Hindlimb muscle (tissue), 1 donor: ENCODE results near the gene PPA1. TPM values are rescaled to one million over a fixed set of nuclear protein-coding genes. Genes with fewer than 3 reads are reported as not detected.
A peak's percentile ranks its signal among the peaks of the same experiment; 100 is the strongest.
"Not testable (repeated sequence)": the region's sequence is repeated elsewhere in the genome, so short reads cannot be mapped to it uniquely, and the experiment has no call there.

ENCODE experiments used
- DNase-seq: peaks from one replicate; pipeline ENCODE4 v3.0.0-alpha.2; 2013
- polyA plus RNA-seq: library from polyadenylated mRNA; unstranded; fragments of 120-200 nt; gene quantifications from one replicate; pipeline ENCODE4 v1.2.1, GENCODE V29; 2013; ENCODE audit not compliant: insufficient read length

The PPA1 gene
- polyA plus RNA-seq, 1 donor, result 75.0 TPM

- no peak for DNase-seq
These were observed 26.5 kb downstream of the PPA1 start for GRCh38 chr10:70206762-70207161.

- DNase-seq, result no peak
These were observed 32.1 kb downstream of the PPA1 start for GRCh38 chr10:70201105-70201504.

DNA sequence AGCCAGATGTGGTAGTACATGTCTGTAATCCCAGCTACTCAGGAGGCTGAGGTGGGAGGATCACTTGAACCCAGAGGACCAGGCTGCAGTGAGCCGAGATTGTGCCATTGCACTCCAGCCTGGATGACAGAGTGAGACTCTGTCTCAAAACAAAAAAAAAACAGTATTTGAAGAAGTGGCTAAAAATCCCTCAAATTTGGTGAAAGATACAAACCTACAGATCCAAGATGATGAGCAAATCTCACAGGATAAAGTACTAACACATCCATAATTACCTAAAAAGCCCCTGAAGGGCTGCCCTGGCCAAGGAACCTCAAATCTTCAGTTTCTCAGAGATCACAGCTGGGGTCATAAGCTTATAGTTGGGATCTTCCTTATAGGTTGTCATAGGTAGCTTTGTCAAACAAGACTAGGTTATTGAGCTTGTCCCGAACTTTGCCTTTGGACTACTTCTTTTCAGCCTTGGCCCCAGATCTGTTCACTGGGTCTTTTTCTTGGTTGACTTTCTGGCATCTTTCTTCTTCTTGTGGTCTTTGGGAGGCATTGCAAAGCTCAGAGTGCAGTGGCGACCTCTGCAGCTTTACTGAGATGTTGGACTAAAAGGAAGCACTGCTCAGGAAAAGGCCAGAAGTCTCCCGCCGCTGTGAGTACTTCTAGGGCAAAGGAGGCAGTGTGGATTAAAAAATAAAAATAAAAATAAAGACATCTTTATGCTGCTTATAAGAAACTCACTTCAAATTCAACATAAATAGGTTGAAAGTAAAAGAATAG lies 34.3 kb downstream of the PPA1 start:
- DNase-seq, result no peak

- DNase-seq, result no peak
These were observed 35.8 kb downstream of the PPA1 start for GRCh38 chr10:70197235-70197945.

- no peak for DNase-seq
These were observed 39.8 kb downstream of the PPA1 start for GRCh38 chr10:70193391-70193844.

- peak; percentile 74 for DNase-seq
These were observed 40.8 kb downstream of the PPA1 start for GRCh38 chr10:70192326-70192968.

GRCh38 chr10:70191972-70192305 lies 41.3 kb downstream of the PPA1 start:
- DNase-seq, result no peak

DNA sequence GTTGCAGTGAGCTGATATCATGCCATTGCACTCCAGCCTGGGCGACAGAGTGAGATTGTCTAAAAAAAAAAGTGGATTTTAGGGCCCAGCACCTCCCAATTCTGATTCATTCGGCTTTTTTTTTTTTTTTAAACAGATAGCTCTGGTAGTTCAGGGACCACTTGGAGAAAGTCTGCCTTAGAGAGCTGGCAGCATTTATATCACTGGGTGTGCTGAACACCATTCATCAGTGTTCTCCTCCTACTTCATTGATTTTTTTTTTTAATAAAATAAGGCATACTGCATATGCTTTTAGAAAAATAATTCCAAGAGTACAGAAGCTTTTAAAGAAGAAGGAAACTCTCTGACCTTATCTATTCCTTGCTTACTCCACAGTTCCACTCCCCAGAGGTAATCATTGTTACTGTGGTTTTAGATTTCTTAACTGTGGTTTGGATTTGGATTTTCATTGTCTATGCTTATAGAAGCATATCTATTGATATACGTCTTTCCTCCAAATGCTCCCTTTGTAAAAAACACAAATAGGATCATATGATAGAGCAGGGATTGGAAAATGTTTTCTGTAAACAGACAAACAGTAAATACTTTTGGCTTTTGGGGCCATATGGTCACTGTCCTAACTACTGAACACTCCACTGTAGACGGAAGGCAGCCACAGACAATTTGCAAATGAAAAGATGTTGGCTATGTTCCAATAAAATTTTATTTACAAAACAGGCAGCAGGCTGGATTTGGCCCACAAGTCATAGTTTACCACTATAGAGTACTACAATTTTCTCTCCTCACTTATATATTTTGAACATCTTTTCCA lies 41.9 kb downstream of the PPA1 start:
- DNase-seq, result no peak

DNA sequence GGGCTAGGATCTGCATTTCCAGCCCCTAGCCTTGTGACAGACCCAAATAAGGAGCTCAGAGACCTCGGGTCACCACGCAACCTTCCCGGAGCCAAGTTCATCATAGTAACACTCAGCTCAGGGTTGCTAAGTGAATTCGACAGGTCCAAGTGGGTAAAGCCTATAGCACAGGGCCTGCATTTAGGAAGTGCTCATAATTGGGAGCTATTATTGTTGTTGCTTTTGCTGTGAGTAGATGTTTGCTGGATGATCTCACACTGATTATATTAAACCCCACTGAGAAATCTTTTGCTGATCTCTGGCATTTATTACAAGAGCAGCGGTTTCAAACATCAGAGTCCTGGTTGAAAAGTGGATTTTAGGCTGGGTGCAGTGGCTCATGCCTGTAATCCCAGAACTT lies 42.6 kb downstream of the PPA1 start:
- DNase-seq, result no peak

- DNase-seq, result no peak
These were observed 43.1 kb downstream of the PPA1 start for GRCh38 chr10:70190102-70190501.

DNA sequence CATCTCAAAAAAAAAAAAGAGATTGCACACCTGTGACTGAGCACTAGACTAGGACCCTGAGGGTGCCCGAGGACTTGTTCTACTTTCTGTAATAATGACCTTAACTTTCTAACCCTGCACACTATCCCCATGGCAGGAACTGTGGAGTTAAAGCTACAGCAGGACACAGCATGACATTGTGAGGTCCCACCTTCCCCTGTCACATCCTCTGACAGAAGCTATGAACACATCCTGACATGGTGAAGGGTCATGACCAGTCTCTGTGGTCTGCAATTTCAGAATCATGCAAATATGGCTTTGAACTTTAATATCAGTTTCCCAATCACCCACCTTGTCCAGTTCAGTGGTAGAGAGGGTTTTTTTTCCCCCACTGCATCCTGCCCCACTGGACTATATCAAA lies 44.5 kb downstream of the PPA1 start:
- no peak for DNase-seq

DNA sequence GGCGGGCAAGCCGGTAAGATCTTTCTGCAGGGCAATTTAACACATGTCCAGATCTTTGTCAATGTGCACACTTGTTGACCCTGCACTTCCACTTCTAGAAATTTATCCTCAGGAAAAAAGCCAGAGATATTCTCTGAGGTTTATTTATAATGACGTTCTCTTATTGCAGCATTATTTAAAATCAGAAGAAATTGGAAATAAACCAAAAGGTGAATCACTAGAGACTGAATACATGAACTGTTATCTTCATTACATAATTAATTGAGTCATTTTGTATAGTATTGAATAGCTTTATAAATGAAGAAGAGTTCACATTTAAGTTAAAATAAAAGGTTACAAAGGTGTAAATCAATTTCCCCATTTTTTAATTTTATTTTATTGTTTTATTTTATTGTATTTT lies 46.7 kb downstream of the PPA1 start:
- DNase-seq, result no peak

GRCh38 chr10:70186090-70186489 lies 47.1 kb downstream of the PPA1 start:
- no peak for DNase-seq

DNA sequence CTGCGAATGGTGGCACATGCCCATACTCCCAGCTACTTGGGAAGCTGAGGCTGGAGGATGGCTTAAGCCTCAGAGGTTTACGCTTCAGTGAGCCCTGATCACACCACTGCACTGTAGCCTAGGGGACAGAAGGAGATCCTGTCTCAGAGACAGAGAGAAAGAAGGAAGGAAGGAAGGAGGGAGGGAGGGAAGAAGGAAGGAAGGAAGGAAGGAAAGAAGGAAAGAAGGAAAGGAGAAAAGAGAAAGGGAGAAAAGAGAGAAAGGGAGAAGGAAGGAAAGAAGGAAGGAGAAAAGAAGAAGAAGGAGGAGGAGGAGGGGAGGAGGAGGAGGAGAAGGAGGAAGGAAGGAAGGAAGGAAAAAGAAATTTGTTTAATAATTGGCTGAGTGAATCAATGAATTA lies 49.9 kb downstream of the PPA1 start:
- no peak for DNase-seq

DNA sequence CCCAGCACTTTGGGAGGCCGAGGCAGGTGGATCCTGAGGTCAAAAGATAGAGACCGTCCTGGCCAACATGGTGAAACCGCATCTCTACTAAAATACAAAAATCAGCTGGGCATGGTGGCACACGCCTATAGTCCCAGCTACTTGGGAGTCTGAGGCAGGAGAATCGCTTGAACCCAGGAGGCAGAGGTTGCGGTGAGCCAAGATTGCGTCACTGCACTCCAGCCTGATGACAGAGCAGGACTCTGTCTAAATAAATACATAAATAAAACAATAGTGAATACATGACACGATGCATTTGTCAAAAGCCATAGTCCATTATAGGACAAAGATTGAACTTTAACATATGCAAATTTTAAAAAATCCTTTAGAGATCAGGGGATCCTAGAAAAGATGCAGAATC lies 54.0 kb downstream of the PPA1 start:
- DNase-seq, result not testable (repeated sequence)

GRCh38 chr10:70178139-70178725 lies 55.0 kb downstream of the PPA1 start:
- no peak for DNase-seq

DNA sequence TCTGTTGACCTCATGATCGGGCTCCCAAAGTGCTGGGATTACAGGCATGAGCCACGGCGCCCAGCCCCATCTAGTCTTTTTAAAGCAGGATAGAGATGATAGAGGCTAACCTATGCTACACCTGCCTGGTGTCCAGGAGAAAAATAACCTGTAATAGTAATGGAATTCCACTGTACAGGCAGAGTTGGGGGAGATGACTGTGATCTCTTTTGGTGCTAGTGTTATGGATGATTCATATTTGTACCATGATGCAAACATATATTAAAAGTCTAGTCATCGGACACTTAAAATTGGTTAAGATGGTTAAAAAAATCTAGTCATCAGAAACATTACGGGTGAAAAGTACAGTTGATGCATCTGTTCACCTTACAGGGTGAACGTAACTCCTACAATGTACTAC lies 56.8 kb downstream of the PPA1 start:
- DNase-seq, result no peak

DNA sequence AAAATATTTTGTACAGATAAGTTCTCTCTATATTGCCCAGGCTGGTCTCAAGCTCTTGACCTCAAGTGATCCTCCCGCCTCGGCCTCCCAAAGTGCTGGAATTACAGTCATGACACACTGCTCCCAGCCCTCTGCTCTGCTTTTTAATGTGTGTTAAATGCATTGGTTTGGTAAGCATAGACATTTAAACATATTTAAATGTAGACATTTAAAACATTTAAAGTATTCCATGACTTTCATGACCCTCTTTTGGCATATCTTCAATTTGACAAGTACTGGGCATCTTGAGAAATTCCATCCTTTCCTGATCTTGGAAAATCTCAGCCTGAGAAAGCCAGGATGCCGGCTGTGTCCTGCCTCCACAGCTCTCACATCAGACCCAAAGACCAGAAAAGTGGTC lies 57.7 kb downstream of the PPA1 start:
- DNase-seq, result no peak

DNA sequence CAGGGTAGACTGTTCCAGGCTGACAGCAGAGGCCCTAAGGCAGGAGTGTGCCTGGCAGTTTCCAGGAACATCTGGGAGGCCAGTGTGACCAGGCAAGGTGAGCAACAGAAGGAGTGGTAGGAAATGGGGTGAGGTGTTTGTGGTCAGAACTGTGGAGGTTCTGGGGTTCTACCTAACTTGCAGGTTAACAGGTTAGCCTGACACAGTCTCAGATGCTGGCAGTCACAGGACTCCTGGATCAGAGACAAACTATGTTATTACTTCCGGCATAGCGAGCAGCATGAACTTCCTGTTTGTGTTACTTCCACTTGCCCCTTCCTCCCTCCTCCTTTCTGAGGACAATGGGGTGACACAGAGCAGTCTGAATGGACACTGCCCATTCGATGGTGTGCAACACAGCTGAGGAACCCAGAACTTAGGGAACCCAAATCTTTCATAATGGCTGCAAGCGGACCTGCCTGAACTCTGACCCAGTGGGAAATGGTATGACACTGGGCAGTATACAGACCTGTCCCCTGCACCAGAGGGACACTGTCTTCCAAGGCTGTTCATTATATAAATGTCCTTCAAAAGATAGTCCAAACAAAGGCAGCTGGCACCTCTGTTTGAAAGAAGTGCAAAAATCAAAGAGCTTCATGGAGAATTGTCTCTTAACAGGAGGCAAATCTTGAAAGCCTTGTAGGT lies 59.0 kb downstream of the PPA1 start:
- DNase-seq, result no peak

GRCh38 chr10:70169649-70170364 lies 63.4 kb downstream of the PPA1 start:
- DNase-seq, result peak; percentile 43

- no peak for DNase-seq
These were observed 64.2 kb downstream of the PPA1 start for GRCh38 chr10:70169011-70169410.
